ENCODE results near the gene SLC9A4. TPM values are rescaled to one million over a fixed set of nuclear protein-coding genes. Genes with fewer than 3 reads are reported as not detected.

SLC9A4 gene
- total RNA-seq, 2 donors from 2014 or later = 0.78 TPM; not detected in 1

- Histone ChIP-seq H3K4me1 (no peaks in the 10 kb centered on the region), H3K9me3 (no peaks in the 10 kb centered on the region), H3K4me3 (no peak overlapping the region), H3K36me3 (replicated peaks in 1 of 2; ENCODE audit: insufficient read depth in 1 of 2, low read depth in 2 of 2) (no peaks in the 10 kb centered on the region), H3K27me3 (no peaks in the 10 kb centered on the region), H3K27ac (no peak overlapping the region)
- no peak for DNase-seq
- intact Hi-C loops (cut with DNase I) = no loop called here
- no peak for TF ChIP-seq POLR2A (IDR thresholded peaks at IDR 0.05)
- TF ChIP-seq CTCF (IDR thresholded peaks at IDR 0.05) = no peak
- no peak for ATAC-seq
- 70 to 77% methylated on average over 2 of the region's 2 CpGs for WGBS, 2 donors
These were observed 38.2 kb upstream of the SLC9A4 start for GRCh38 chr2:102434655-102435381.

- Histone ChIP-seq H3K36me3 (replicated peaks in 1 of 2; ENCODE audit: insufficient read depth in 1 of 2, low read depth in 2 of 2) (no peaks in the 10 kb centered on the region), H3K4me3 (no peak overlapping the region), H3K27me3 (no peaks in the 10 kb centered on the region), H3K9me3 (no peaks in the 10 kb centered on the region), H3K4me1 (no peaks in the 10 kb centered on the region), H3K27ac (no peak overlapping the region)
- DNase-seq (no peak), ATAC-seq (no peak)
- 79 to 90% methylated on average over 2 of the region's 2 CpGs for WGBS, 2 donors
- intact Hi-C loops (cut with DNase I) = no loop called here
- TF ChIP-seq POLR2A (IDR thresholded peaks at IDR 0.05) (no peak), CTCF (IDR thresholded peaks at IDR 0.05) (no peak)
These were observed 37.3 kb upstream of the SLC9A4 start for GRCh38 chr2:102435741-102436140.

GRCh38 chr2:102436323-102436722 lies 36.7 kb upstream of the SLC9A4 start:
- H3K36me3 ChIP-seq (replicated peaks in 1 of 2; ENCODE audit: insufficient read depth in 1 of 2, low read depth in 2 of 2) = no peaks in the 10 kb centered on the region
- H3K4me1 ChIP-seq = no peaks in the 10 kb centered on the region
- intact Hi-C loops (cut with DNase I) = no loop called here
- H3K27ac ChIP-seq = no peak overlapping the region
- WGBS, 2 donors = 24 to 34% methylated on average over 3 of the region's 3 CpGs
- no peak overlapping the region for H3K4me3 ChIP-seq
- H3K9me3 ChIP-seq = no peaks in the 10 kb centered on the region
- no peaks in the 10 kb centered on the region for H3K27me3 ChIP-seq
- ATAC-seq (no peak), DNase-seq (no peak)
- TF ChIP-seq CTCF (IDR thresholded peaks at IDR 0.05) = no peak
- no peak for TF ChIP-seq POLR2A (IDR thresholded peaks at IDR 0.05)

- TF ChIP-seq CTCF (IDR thresholded peaks at IDR 0.05) (no peak), POLR2A (IDR thresholded peaks at IDR 0.05) (no peak)
- ATAC-seq = no peak
These were observed 35.9 kb upstream of the SLC9A4 start for GRCh38 chr2:102437122-102437521.

GRCh38 chr2:102438111-102438510 lies 34.9 kb upstream of the SLC9A4 start:
- H3K27me3 ChIP-seq = no peaks in the 10 kb centered on the region
- TF ChIP-seq POLR2A (IDR thresholded peaks at IDR 0.05) (no peak), CTCF (IDR thresholded peaks at IDR 0.05) (no peak)
- intact Hi-C loops (cut with DNase I) = no loop called here
- H3K4me1 ChIP-seq = no peaks in the 10 kb centered on the region
- DNase-seq (no peak), ATAC-seq (no peak)
- no peaks in the 10 kb centered on the region for H3K9me3 ChIP-seq
- no peak overlapping the region for H3K4me3 ChIP-seq
- no peak overlapping the region for H3K27ac ChIP-seq
- 79 to 87% methylated on average over 3 of the region's 3 CpGs for WGBS, 2 donors
- H3K36me3 ChIP-seq (replicated peaks in 1 of 2; ENCODE audit: insufficient read depth in 1 of 2, low read depth in 2 of 2) = no peaks in the 10 kb centered on the region

More at GRCh38 chr2:102437122-102437521, 35.9 kb upstream of the SLC9A4 start:
- H3K4me1 ChIP-seq = no peaks in the 10 kb centered on the region
- no peak overlapping the region for H3K4me3 ChIP-seq
- no peak overlapping the region for H3K27ac ChIP-seq
- no peak for DNase-seq
- WGBS, 2 donors = 71 to 76% methylated on average over 4 of the region's 4 CpGs
- intact Hi-C loops (cut with DNase I) = no loop called here
- H3K36me3 ChIP-seq (replicated peaks in 1 of 2; ENCODE audit: insufficient read depth in 1 of 2, low read depth in 2 of 2) = no peaks in the 10 kb centered on the region
- no peaks in the 10 kb centered on the region for H3K27me3 ChIP-seq
- H3K9me3 ChIP-seq = no peaks in the 10 kb centered on the region
